ENCODE results near the gene NR5A2.

GRCh38 chr1:200079232-200079940 is 51.9 kb downstream of the NR5A2 start:
- no peak for TF ChIP-seq CTCF (IDR thresholded peaks at IDR 0.05; ENCODE audit: poor library complexity)
- TF ChIP-seq EZH2phosphoT487 (IDR thresholded peaks at IDR 0.05; ENCODE audit: low read depth, severe bottlenecking, unreplicated experiment): no peak

Data from hepatocyte (in vitro differentiated cells).